DMS79 treated with DMSO at 0.1 percent for 48 hours (cell line): ENCODE data around the gene CDK2.
A peak's percentile ranks its signal among the peaks of the same experiment; 100 is the strongest.
"Not testable (repeated sequence)": the region's sequence is repeated elsewhere in the genome, so short reads cannot be mapped to it uniquely, and the experiment has no call there.

ENCODE experiments used
- DNase-seq: peaks from one replicate; lab custom pipeline; 2025; lab: John Stamatoyannopoulos, UW

Gene CDK2

DNA sequence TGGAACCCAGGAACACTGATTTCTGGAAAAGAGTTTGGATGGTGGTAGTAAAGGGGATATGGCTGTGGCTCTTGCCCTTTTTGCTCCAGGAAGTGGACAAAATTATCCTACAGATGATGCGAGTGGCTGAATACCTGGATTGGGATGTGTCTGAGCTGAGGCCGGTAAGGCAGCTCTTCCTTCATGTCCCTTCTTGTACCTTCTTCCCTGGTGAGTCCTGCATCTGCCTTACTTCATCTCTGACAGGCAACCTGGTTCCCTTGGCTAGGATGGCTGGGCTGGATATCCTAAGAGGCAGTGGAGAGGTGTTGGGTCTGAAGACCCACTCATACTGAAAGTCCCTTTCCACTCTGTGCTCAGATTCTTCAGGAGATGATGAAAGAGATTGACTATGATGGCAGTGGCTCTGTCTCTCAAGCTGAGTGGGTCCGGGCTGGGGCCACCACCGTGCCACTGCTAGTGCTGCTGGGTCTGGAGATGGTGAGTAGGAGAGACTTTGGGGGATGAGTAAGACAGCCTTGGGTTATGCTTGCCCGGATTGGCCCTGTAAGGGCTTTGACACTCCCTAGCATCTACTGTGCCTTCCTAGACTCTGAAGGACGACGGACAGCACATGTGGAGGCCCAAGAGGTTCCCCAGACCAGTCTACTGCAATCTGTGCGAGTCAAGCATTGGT lies 27.7 kb upstream of the CDK2 start:
- no peak for DNase-seq

GRCh38 chr12:55940065-55940732 lies 26.4 kb upstream of the CDK2 start:
- peak; percentile 64 for DNase-seq

DNA sequence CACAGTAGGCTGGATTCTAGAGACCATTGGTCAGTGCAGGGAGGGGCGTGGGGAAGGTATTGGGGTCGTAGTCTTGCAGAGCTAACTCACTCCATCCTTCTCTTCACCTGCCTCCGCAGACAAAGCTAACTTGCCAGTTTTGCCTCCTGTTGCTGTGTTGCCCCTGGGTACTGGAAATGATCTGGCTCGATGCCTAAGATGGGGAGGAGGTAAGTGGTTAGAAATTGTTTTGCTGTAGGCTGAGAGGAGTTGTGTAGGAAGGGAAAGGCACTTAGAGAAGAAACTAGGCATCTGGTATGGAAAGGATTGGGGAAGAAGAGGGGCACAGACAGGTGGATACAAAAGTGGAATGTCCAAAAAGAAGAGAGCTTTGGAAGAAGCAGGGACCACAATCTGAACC lies 24.6 kb upstream of the CDK2 start:
- DNase-seq = peak; percentile 15

- no peak for DNase-seq
These were observed 24.0 kb upstream of the CDK2 start for GRCh38 chr12:55942577-55943136.

- DNase-seq = no peak
These were observed 20.1 kb upstream of the CDK2 start for GRCh38 chr12:55946553-55946952.

DNA sequence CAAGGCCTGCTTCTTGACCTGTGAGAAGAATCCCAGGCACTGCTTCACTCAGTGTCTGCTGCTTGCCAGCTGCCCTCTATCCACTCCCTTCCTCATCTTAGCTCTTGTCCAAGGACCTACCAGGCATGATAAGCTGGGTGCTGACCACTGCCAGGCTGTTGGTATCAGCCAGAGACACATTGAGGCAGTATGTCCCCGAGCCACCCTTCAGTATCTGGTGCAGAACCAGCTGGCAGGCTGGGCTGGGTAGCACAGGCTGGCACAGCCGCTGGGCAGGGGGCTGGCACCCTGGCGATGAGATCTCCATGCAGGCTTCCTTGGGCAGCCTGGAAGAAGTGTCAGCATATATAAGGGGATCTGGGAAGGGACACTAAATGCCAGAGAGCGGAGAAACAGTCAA lies 11.3 kb upstream of the CDK2 start:
- DNase-seq = no peak

DNA sequence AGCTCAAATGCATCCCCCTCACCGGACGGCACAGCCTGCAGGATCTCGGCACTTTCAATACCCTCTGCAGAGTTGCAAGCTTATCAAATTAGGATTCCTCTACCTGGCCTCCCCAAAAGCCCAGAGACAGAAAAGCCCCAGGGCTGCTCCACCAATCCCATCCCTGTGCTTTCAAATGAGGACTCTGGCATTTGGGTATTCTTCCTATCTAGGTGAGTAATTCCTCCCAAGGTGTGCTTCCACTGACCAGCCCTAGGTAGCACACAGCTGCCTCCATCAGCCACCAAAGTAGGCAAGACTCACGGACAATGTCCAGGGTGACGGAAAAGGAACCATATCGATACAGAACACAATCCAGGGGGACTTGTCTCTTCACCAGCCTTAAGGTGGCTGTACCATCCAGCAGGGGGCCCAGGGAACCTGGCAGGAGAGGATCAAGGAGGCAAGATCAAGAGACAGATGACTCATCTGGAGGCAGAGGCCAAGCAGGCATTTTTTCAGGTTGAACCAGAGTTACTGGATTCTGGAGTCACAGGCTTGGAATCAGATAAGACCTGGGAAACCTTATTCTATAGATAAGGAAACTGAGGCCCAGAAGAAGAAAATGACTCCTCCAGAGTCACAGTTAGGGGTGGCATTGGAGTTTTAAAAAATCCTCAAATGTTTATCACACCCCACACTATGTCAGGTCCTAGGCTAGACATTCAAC lies 10.7 kb upstream of the CDK2 start:
- no peak for DNase-seq

- DNase-seq = peak; percentile 16
These were observed 9.3 kb upstream of the CDK2 start for GRCh38 chr12:55957106-55957859.

DNA sequence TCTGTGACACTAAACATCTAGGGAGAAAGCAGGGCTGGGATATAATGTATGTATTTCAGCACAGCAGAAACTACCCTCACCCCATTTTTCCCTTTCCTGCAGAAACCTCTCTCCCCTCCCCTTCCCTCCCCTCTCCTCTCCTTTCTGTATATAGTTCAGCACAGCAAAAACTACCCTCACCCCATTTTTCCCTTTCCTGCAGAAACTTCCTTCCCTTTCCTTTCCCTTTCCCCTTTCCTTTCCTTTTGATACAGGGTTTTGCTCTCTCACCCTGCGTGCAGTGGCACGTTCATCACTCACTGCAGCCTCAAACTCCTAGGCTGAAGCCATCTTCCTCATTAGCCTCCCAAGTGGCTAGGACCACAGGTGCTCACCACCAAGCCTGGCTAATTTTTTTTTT lies 2.9 kb upstream of the CDK2 start:
- no peak for DNase-seq

DNA sequence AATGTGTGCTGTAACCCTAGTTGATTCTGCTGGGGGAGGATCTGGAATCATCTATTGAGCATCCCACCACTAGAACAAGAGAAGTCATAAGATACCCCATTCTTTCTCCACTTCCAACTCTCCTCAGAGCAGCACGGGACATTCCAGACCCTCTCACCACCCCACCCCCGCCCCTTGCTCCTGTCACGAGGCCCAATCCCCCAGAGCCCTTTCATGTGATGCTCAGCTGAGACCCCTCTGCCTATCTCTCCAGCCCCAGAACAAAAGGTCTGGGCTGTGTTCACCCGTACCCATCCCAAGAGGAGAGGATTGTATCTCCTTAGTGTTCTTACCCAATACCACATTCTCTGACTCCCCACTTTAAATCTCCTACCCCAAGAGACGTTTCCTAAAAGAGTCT lies 1.4 kb upstream of the CDK2 start:
- no peak for DNase-seq

GRCh38 chr12:55965941-55966407 lies 656 bp upstream of the CDK2 start, which contains the start of gene PMEL:
PMEL (minus strand) TSS chr12:55966042; CDS start chr12:55966011, 31 bp downstream.
- DNase-seq = no peak

DNA sequence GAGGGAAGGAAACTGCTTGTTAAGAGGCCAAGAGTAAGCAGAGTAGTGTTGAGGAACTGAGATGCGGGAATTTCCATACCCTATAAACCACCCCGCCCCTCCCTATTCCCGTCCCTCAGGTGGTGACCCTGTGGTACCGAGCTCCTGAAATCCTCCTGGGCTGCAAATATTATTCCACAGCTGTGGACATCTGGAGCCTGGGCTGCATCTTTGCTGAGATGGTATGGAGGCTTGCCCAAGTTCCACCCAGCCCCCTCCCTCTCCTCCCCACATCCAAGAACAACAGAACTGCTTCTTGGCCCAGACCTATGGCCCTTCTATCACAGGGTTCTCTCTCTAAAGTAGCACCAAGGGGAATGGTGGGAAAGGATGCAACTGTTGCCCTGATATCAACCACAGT lies 2.7 kb downstream of the CDK2 start:
- DNase-seq = no peak

DNA sequence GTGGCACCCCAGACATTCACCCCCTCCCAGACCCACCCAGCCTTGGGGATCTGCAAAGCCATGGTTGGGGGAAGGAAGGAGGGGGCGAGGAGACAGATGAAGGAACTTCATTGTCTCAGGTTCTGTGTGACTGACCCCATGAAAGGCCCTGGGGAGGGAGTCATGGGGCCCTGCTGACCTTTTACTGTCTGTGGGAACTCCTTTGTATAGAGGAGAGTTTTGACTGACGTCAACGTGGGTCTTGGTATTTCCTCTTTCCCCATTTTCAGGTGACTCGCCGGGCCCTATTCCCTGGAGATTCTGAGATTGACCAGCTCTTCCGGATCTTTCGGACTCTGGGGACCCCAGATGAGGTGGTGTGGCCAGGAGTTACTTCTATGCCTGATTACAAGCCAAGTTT lies 4.1 kb downstream of the CDK2 start:
- DNase-seq = no peak

DNA sequence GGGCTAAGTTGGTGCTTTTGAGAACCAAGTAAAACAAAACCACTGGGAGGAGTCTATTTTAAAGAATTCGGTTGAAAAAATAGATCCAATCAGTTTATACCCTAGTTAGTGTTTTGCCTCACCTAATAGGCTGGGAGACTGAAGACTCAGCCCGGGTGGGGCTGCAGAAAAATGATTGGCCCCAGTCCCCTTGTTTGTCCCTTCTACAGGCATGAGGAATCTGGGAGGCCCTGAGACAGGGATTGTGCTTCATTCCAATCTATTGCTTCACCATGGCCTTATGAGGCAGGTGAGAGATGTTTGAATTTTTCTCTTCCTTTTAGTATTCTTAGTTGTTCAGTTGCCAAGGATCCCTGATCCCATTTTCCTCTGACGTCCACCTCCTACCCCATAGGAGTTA lies 5.4 kb downstream of the CDK2 start:
- DNase-seq = no peak

DNA sequence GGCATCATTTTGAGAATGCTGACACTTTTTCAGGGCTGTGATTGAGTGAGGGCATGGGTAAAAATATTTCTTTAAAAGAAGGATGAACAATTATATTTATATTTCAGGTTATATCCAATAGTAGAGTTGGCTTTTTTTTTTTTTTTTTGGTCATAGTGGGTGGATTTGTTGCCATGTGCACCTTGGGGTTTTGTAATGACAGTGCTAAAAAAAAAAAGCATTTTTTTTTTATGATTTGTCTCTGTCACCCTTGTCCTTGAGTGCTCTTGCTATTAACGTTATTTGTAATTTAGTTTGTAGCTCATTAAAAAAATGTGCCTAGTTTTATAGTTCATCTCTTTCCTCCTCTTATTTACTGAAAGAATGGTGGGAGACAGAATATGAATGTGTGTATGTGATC lies 5.8 kb downstream of the CDK2 start:
- no peak for DNase-seq

GRCh38 chr12:55972911-55973598 lies 6.4 kb downstream of the CDK2 start:
- DNase-seq = no peak

DNA sequence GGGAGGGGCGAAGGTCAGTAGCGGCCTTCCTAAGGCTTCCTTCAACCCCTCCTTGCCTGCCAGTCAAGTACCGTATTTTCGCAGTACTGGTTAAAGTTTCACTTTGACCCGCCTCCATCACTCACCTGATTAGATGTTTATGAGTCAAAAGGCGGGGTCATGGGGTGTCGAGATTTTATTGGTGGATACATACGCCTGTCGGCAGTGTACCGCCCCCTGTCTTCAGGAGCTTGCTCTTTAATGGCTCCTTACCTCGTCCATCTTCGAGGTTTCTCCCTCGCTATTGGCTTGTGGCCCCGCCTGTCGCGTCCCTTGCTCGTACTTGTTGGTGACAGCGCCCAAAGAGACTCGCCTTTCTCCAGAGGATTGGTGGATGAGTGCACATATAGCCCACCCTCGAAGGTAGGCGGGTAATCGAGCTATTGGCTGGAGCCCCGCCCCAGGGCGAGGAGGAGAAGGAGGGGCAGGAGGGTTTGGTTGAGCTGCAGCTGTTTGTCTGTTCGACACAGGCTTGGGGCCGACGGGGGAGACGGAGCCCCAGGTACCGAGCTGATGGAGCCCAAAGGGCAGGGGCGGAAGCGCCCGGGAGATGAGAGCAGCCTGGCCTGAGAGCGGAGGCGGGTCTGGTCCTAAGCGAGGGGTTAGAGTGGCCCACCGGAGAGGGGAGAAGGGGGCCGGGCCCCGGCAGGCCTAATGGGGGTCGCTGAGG lies 7.1 kb downstream of the CDK2 start, which contains the start of gene RAB5B:
Gene RAB5B (plus strand): TSS at position 480 of the 709 bp plus-strand sequence. CDS start 12,883 bp downstream, outside the sequence.
- peak; percentile 96 for DNase-seq

GRCh38 chr12:55974308-55974730 lies 7.7 kb downstream of the CDK2 start:
- peak; percentile 2 for DNase-seq

DNA sequence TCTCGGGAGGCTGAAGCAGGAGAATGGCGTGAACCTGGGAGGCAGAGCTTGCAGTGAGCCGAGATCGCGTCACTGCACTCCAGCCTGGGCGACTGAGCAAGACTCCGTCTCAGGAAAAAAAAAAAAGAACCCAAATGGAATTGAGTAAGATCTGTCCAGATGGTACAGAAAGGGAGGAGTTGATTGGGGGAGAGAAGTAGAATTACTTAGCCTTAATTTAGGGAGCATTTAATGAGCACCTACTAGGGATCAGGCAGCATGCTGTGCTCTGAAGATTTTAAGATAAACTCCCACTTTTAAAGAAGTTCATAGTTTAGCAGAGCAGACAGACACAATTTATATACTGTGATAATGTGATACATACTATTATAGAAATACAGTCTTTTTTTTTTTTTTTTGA lies 11.8 kb downstream of the CDK2 start:
- no peak for DNase-seq

- no peak for DNase-seq
These were observed 12.4 kb downstream of the CDK2 start for GRCh38 chr12:55979069-55979468.

DNA sequence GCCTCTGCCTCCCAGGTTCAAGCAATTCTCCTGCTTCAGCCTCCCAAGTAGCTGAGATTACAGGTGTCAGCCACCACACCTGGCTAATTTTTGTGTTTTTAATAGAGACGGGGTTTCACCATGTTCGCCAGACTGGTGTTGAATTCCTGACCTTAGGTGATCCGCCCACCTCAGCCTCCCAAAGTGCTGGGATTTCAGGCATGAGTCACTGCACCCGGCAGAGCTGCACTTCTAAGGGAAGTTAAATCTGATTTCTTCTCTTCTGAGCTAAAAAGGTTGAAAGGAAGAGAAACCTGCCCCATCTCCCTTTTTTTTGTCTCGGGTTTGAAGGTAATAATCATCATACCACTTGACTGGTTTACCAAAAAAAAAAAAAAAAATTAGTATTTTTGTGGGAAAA lies 15.3 kb downstream of the CDK2 start:
- not testable (repeated sequence) for DNase-seq
